GM19455 (cell line): ENCODE results near the gene PRIMA1.

Experiments
- ATAC-seq: cut with Tn5 transposase; IDR thresholded peaks from one replicate; pipeline ENCODE4 v1.9.1; 2021; ENCODE audit not compliant: unreplicated experiment

Gene PRIMA1

GRCh38 chr14:93733631-93734030 lies 54.7 kb downstream of the PRIMA1 start:
- ATAC-seq = no peak

- no peak for ATAC-seq
Measured at GRCh38 chr14:93733231-93733630, 55.1 kb downstream of the PRIMA1 start.

DNA sequence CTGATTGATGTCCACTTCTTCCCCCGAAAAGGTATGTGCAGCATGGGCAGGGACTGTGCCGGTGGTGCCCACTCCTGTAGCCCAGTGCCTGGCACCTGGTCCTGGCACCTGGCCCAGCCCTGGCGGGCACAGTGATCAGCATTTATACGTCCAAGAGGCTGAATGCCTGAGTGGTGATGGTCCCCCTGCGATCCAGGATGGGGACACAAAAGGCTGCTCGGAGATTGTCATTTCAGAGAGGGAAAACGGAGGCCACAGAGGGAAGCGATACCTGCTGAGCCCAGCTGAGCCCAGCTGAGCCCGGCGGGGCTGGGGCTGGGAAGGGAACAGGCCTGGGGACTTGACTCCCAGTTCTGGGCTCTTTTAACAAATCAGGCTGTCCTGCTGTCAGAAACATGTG lies 55.8 kb downstream of the PRIMA1 start:
- ATAC-seq = no peak

- ATAC-seq = no peak
Measured at GRCh38 chr14:93731753-93732152, 56.5 kb downstream of the PRIMA1 start.

- no peak for ATAC-seq
Measured at GRCh38 chr14:93729993-93730392, 58.3 kb downstream of the PRIMA1 start.

GRCh38 chr14:93728651-93729016 lies 59.7 kb downstream of the PRIMA1 start:
- no peak for ATAC-seq

GRCh38 chr14:93727917-93728650 lies 60.2 kb downstream of the PRIMA1 start:
- ATAC-seq = no peak

DNA sequence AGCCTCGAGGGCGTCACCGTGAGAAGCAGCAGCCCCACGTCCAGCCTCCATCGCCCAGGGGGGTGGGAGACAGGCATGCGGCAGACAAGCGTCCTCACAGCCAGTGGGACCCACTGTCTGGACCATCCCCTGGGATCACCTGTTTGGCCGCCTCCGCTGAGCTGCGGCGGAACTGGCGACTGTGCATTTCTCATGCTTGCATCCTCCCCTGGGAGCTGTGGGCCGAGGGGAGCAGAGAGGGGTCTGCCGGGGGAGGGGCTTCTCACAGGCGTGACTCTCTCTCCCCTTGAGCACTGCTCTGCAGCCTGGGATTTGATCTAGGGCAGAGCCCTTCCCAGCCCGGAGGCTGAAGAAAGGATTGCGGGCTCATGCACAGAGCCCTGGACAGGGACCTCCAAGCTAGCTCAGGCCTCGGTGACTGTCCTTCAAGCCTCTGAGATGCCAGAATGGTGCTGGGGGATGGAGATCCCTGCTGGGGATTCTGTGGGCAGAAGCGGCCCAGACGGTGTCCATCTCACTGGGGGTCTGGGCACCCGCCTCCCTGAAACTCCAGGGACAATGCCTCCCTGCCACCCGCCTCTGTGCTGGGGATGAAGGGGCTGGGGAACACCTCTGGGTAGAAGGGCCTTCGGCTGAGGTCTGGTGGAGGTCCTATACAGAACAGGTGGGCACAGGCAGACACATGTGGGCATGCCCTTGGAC lies 61.1 kb downstream of the PRIMA1 start:
- ATAC-seq = no peak

- ATAC-seq = no peak
Measured at GRCh38 chr14:93725993-93726392, 62.3 kb downstream of the PRIMA1 start.

DNA sequence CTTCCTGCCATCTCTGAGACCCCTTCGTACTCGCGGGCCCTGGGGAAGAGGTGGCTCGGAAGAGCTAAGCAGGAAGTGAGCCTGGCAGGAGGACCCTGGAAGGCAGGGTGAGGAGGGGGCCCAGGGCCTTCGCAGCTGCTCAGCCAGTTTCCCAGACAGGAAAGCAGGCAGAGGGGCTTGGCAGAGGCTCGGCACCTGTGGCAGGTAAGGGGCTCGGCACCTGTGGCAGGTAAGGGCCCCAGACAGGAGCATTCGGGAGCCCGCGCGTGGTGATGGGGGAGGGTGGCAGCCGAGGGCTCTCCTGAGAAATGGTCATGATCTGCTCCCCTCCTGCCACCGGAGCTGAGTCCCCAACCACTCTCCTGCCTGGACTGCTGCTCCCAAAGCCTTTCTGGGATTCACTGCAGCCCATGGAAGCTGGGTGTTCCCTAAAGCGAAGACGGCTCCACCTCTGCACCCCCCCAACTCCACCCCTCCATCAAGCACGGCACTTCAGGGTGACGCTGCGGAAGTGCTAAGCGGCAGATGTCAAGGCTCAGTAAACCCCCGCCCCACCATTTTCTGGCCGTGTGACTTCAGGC lies 63.2 kb downstream of the PRIMA1 start:
- ATAC-seq = no peak

DNA sequence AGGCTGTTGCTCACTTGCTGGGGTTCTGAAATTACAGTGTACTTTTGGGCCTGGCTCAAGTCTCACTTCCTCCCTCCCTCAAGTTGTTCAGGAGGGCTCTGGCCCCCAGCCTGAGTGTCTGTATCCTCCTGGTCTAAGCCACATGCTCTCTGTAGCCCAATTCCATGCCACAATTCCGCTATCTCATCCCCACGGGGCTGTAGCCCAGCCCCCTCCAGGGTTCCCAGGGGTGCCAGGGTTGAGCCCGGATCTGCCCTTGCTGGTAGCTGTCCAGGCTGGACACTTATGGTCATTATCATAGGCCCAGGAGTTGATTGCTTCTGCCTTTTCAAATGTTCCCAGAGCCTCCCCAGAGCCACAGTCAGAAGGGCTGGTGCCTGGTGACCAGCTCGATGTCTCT lies 65.3 kb downstream of the PRIMA1 start:
- ATAC-seq = no peak

DNA sequence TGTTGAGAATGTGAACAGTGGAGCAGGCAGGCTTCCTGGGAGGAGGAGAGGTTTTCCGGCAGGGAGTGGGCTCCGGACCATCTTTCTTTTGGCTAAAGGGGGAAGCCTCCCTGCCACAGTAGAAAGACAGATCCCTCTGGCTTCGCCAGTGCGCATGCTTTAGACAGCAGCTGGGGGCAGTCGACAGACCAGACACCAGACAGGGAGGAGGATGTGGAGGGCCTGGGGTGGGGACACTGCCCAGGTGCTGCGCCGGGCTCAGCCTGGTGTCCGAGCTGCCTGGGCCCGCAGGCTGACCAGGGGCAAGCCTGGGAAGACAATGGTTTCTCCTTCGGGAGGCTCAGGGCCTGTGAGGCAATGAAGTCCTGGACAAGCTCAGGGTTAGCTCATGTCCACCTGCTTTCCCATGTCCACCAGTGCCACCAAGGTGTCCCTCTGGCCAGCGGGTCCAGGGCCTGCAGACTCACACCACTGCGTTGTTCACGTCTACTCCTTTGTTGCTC lies 67.3 kb downstream of the PRIMA1 start:
- ATAC-seq = no peak

- ATAC-seq = no peak
Measured at GRCh38 chr14:93720076-93720815, 68.0 kb downstream of the PRIMA1 start.

GRCh38 chr14:93719256-93719655 lies 69.0 kb downstream of the PRIMA1 start:
- no peak for ATAC-seq

GRCh38 chr14:93717668-93718320 lies 70.5 kb downstream of the PRIMA1 start:
- no peak for ATAC-seq

DNA sequence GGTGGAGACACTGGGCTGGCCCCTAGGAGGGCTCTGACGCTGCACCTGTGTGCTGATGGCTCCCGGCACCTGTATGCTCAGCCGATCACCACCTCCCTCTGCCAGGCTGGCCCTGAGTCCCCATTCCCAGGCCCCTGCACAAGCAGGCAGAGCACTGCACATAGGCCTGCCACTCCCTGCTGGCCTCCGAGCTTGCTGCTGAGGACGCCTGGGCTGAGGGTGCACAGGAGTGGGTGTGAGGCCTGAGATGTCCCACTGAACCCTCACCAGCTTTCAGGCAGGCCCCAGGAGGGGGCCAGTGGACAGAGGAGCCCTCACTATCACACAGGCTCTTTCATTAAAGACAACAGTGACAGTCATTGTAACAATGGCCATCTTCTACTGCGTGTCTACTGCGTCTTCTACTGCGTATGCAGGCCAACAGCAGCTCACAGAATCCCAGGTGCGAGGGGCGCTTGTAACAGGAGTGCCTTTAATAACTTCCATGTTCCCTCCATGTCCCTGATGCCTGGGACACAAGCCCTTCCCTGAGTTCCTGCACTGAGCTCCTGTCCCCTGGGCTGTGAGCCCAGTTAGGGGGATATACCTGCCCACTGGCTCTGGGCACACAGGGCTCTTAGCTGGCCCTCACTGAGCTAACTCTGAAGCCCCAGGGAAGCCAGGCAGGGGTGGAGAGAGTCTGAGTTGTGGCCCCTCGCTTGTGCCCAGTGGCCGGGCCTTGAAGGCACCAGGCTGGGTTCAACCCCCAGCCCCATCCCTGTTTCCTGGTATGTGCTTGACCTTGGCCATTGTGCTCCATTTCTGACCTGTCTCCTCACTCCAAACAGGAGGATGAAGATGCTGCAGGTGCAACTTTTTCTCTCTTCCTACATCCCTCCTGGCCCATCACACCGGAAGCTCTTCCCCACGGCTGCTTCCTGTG lies 71.3 kb downstream of the PRIMA1 start:
- no peak for ATAC-seq

- no peak for ATAC-seq
Measured at GRCh38 chr14:93716002-93716745, 72.1 kb downstream of the PRIMA1 start.

DNA sequence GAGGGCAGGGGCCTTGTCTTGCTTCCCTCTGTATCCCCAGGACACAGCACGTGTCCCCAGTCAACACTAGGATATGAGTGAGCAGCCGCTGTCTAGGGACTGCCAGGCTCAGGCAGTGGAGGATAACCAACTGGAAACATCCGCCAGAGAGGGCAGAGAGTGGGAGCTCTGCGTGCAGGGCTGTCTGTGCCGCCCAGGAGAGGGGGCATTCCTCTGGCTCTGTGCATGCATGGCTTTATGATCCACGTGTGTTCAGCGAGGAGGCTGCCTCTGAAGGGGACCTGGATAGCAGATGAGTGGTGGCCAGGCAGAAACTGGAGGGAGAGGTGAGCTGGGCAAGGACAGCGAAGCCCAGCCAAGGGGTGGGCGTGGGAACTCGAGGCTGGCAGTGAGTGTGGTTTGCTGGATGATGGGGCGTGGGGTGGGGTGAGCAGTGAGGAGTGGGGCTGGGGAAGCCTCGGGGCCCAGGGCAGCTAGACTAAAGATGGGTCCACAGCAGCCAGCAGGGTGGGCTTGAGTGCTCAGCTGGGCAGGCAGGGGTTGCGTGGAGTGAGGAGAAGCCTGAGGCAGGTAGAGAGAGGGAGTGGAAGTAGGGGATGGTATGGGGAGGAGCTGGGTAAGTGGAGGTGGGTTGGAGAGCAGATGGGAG lies 72.9 kb downstream of the PRIMA1 start:
- no peak for ATAC-seq

DNA sequence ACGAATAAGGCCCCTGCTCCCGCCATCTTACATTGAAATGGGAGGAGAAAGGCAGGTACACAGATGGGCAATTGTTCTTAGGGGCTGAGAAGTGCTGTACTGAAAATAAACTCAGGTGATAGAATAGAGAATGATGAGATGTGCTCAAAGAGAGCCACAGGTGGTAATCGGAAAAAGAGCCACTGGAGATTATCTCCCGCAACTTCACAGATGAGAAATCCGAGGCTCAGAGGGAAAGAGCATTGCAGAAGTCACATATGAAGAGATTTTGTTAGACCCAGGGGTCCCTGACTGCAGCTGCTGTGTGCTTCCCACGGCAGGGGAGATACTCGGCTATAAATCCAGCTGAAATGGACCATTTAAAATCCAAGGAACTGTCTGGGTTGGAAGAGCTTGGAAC lies 73.7 kb downstream of the PRIMA1 start:
- ATAC-seq = no peak
